AG04450 (cell line): ENCODE data around the gene GYPC. TPM values are rescaled to one million over a fixed set of nuclear protein-coding genes. Genes with fewer than 3 reads are reported as not detected.

Experiments
- CTCF ChIA-PET: fragments of 300-600, 350-600 bp; formaldehyde crosslinking; extraction: SDS; loops from one replicate; lab custom pipeline; 2022; ENCODE audit warnings: antibody characterized with exemption, inconsistent platforms; lab: Charles Lee
- POLR2A ChIA-PET: fragments of 350-600 bp; formaldehyde crosslinking; extraction: SDS; loops from one replicate; lab custom pipeline; 2021; ENCODE audit warnings: antibody characterized with exemption, inconsistent platforms; lab: Yijun Ruan, JAX
- DNase-seq: peaks from one replicate; pipeline ENCODE4 v3.0.0-alpha.2; 2011; ENCODE audit warnings: low read depth, low spot score
- H3K27ac ChIP-seq: one replicate; pipeline ENCODE4 v1.5.1; 2012; ENCODE audit warnings: low read depth, low read length, control low read depth
- H3K27me3 ChIP-seq: one replicate; pipeline ENCODE4 v1.6.0; 2012; ENCODE audit warnings: low read length; ENCODE audit not compliant: control insufficient read depth, insufficient read depth
- H3K4me3 ChIP-seq: 2 replicates; pipeline ENCODE4 v1.5.1; 2011; ENCODE audit warnings: mild to moderate bottlenecking, low read depth, low read length, control low read depth
- H3K9me3 ChIP-seq: 2 replicates; pipeline ENCODE4 v1.5.1; 2012; ENCODE audit warnings: low read length; ENCODE audit not compliant: control insufficient read depth, insufficient read depth
- CTCF ChIP-seq: IDR thresholded peaks from 2 replicates; pipeline ENCODE4 v1.5.1; 2011; ENCODE audit warnings: low read depth, low read length, control low read depth, inconsistent platforms
- polyA plus RNA-seq: library from polyadenylated mRNA; depleted of rRNA; stranded (reverse); fragments of >200 nt; gene quantifications from 2 replicates; pipeline ENCODE4 v1.2.3, GENCODE V29; 2011

The GYPC gene
- polyA plus RNA-seq, 1 experiment, result 146 TPM

- Histone ChIP-seq H3K4me3 (no peak overlapping the region), H3K27me3 (peaks cover 2% of the 10 kb centered on the region), H3K27ac (no peak overlapping the region), H3K9me3 (no peaks in the 10 kb centered on the region)
- ChIA-PET CTCF (no interaction called here), POLR2A (no interaction called here)
- DNase-seq, result no peak
- no peak for TF ChIP-seq CTCF
Measured at GRCh38 chr2:126649101-126649500, 6.9 kb upstream of the GYPC start.

- Histone ChIP-seq H3K4me3 (no peak overlapping the region), H3K27ac (no peak overlapping the region), H3K27me3 (peaks cover 2% of the 10 kb centered on the region), H3K9me3 (no peaks in the 10 kb centered on the region)
- DNase-seq, result no peak
- CTCF ChIA-PET, result interaction anchor here (1.0 kb wide), 1 partner anchor 16 kb away, joined by 3 read pairs; no protein-coding TSS in a partner anchor
- POLR2A ChIA-PET, result no interaction called here
- no peak for TF ChIP-seq CTCF
Measured at GRCh38 chr2:126650994-126651393, 5.0 kb upstream of the GYPC start.

GRCh38 chr2:126652323-126652891 is 3.6 kb upstream of the GYPC start:
- DNase-seq, result no peak
- no peaks in the 10 kb centered on the region for H3K27me3 ChIP-seq
- TF ChIP-seq CTCF, result no peak
- H3K27ac ChIP-seq, result no peak overlapping the region
- ChIA-PET CTCF (interaction anchor here (0.6 to 1.0 kb wide), 2 partner anchors 9 to 29 kb away, joined by 3 to 4 read pairs; no protein-coding TSS in a partner anchor), POLR2A (no interaction called here)
- no peak overlapping the region for H3K4me3 ChIP-seq
- H3K9me3 ChIP-seq, result no peaks in the 10 kb centered on the region

- H3K4me3 ChIP-seq, result no peak overlapping the region
- H3K27me3 ChIP-seq, result no peaks in the 10 kb centered on the region
- no peak overlapping the region for H3K27ac ChIP-seq
- DNase-seq, result no peak
- TF ChIP-seq CTCF, result no peak
- POLR2A ChIA-PET, result no interaction called here
- H3K9me3 ChIP-seq, result no peaks in the 10 kb centered on the region
- CTCF ChIA-PET, result interaction anchor here (1.0 kb wide), 1 partner anchor 10 kb away, joined by 3 read pairs; no protein-coding TSS in a partner anchor
Measured at GRCh38 chr2:126653109-126653508, 2.8 kb upstream of the GYPC start.

- POLR2A ChIA-PET, result no interaction called here
Measured at GRCh38 chr2:126653761-126654160, 2.2 kb upstream of the GYPC start.

More at GRCh38 chr2:126653761-126654160, 2.2 kb upstream of the GYPC start:
- H3K9me3 ChIP-seq, result no peaks in the 10 kb centered on the region
- no peak for TF ChIP-seq CTCF
- no peak overlapping the region for H3K4me3 ChIP-seq
- H3K27me3 ChIP-seq, result no peaks in the 10 kb centered on the region
- no peak for DNase-seq
- CTCF ChIA-PET, result no interaction called here
- H3K27ac ChIP-seq, result no peak overlapping the region
